B cell (primary cell): ENCODE data around the gene DYRK1A. TPM values are rescaled to one million over a fixed set of nuclear protein-coding genes. Genes with fewer than 3 reads are reported as not detected.
A peak's percentile ranks its signal among the peaks of the same experiment; 100 is the strongest.

ENCODE experiments used
- ATAC-seq: fragments of 200-7000 bp; cut with Tn5 transposase; one replicate; pipeline ENCODE4 v1.10.0; 2021; ENCODE audit warnings: low read depth, mild to moderate bottlenecking, moderate number of reproducible peaks, moderate library complexity
- CTCF ChIA-PET: fragments of 350-600 bp; sonication (Branson Sonifier 250); formaldehyde crosslinking; loops from one replicate; lab custom pipeline; 2021; ENCODE audit warnings: antibody characterized with exemption, inconsistent platforms; lab: Charles Lee
- POLR2A ChIA-PET: fragments of 350-600 bp; sonication (Branson Sonifier 250); formaldehyde crosslinking; loops from one replicate; lab custom pipeline; 2021; ENCODE audit warnings: antibody characterized with exemption; lab: Charles Lee
- DNase-seq: peaks from one replicate; pipeline ENCODE4 v3.0.0; 2013
- H2AFZ ChIP-seq: 2 replicates; pipeline ENCODE4 v1.6.1; 2012; ENCODE audit warnings: mild to moderate bottlenecking, low read depth, low read length; ENCODE audit not compliant: insufficient read depth, poor library complexity, severe bottlenecking
- H3K27ac ChIP-seq, 2 donors: 1 replicate in 1 of 2; 2 replicates in 1 of 2; pipeline ENCODE4 v1.5.1; 2012 to 2013; ENCODE audit warnings: low read length in 2 of 2, mild to moderate bottlenecking in 2 of 2, moderate library complexity in 1 of 2
- H3K27me3 ChIP-seq, 4 experiments: fragments of 200-600 bp in 1 of 4; sonication (generic) in 1 of 4; replicated peaks in 1 of 4; 1 replicate in 2 of 4; 2 replicates in 2 of 4; pipeline versions ENCODE4 v1.6.1 to v1.7.0; 2013 to 2016; ENCODE audit warnings: low read length in 3 of 4, mild to moderate bottlenecking in 2 of 4, mixed read lengths in 1 of 4, moderate library complexity in 1 of 4; ENCODE audit not compliant: insufficient read depth in 4 of 4, control insufficient read depth in 3 of 4; ENCODE audit errors: control extremely low read depth in 1 of 4
- H3K36me3 ChIP-seq, 2 experiments: replicated peaks in 1 of 2; 1 replicate in 1 of 2; 2 replicates in 1 of 2; pipeline versions ENCODE4 v1.6.1 to v1.7.1; 2013; ENCODE audit warnings: low read length in 1 of 2; ENCODE audit not compliant: insufficient read depth in 2 of 2, control insufficient read depth in 1 of 2; ENCODE audit errors: control extremely low read depth in 1 of 2, extremely low read depth in 1 of 2
- H3K4me1 ChIP-seq, 2 donors: fragments of 200-600 bp in 1 of 2; sonication (generic) in 1 of 2; 1 replicate in 1 of 2; 2 replicates in 1 of 2; pipeline versions ENCODE4 v1.5.1 to v1.6.1; 2013 to 2017; ENCODE audit warnings: low read length in 2 of 2; ENCODE audit not compliant: control insufficient read depth in 2 of 2, insufficient read depth in 2 of 2
- H3K4me2 ChIP-seq: replicated peaks from 2 replicates; pipeline ENCODE3; 2012; ENCODE audit warnings: mild to moderate bottlenecking, low read depth, low read length; ENCODE audit not compliant: poor library complexity, severe bottlenecking
- H3K4me3 ChIP-seq, 5 experiments: fragments of 200-600 bp in 1 of 5; sonication (generic) in 1 of 5; 1 replicate in 3 of 5; 2 replicates in 2 of 5; pipeline versions ENCODE4 v1.5.1 to v1.7.0; 2011 to 2016; ENCODE audit warnings: low read length in 4 of 5, mild to moderate bottlenecking in 4 of 5, low read depth in 2 of 5, control low read depth in 1 of 5, moderate library complexity in 1 of 5; ENCODE audit not compliant: insufficient read depth in 1 of 5; ENCODE audit errors: control extremely low read depth in 1 of 5, extremely low read depth in 1 of 5
- H3K79me2 ChIP-seq: fragments of 200-600 bp; sonication (generic); one replicate; pipeline ENCODE4 v1.6.0; 2016; ENCODE audit warnings: low read length; ENCODE audit not compliant: control insufficient read depth, insufficient read depth
- H3K9ac ChIP-seq: fragments of 200-600 bp; sonication (generic); 2 replicates; pipeline ENCODE4 v1.6.1; 2017; ENCODE audit warnings: mild to moderate bottlenecking, low read length, moderate library complexity
- H3K9me3 ChIP-seq, 3 donors: one replicate each; pipeline versions ENCODE4 v1.6.1 to v1.7.1; 2013; ENCODE audit warnings: low read length in 2 of 3; ENCODE audit not compliant: control insufficient read depth in 2 of 3, insufficient read depth in 1 of 3; ENCODE audit errors: control extremely low read depth in 1 of 3
- H4K20me1 ChIP-seq: 2 replicates; pipeline ENCODE4 v1.6.0; 2012; ENCODE audit warnings: mild to moderate bottlenecking, low read length; ENCODE audit not compliant: insufficient read depth, control insufficient read depth, poor library complexity, severe bottlenecking
- H3K27ac Mint-ChIP-seq: one replicate; pipeline ENCODE4 v1.8.0; 2021; ENCODE audit warnings: mixed read lengths
- H3K27me3 Mint-ChIP-seq: one replicate; pipeline ENCODE4 v1.8.0; 2021; ENCODE audit warnings: mixed read lengths
- H3K4me1 Mint-ChIP-seq: one replicate; pipeline ENCODE4 v1.8.0; 2021; ENCODE audit warnings: mixed read lengths
- H3K4me3 Mint-ChIP-seq: one replicate; pipeline ENCODE4 v1.8.0; 2021; ENCODE audit warnings: mixed read lengths
- H3K9me3 Mint-ChIP-seq: one replicate; pipeline ENCODE4 v1.8.0; 2022; ENCODE audit warnings: mixed read lengths; ENCODE audit not compliant: insufficient read depth
- EZH2 ChIP-seq: IDR thresholded peaks from 2 replicates; pipeline ENCODE4 v1.6.1; 2012; ENCODE audit warnings: borderline replicate concordance, low read depth, mild to moderate bottlenecking, moderate library complexity, low read length; ENCODE audit not compliant: insufficient read depth, poor library complexity, severe bottlenecking
- WGBS: methylation state at CpG from one replicate; pipeline ENCODE4 v1.1.5; 2013; ENCODE audit warnings: missing lambda C conversion rate; ENCODE audit not compliant: insufficient coverage; 5-methylcytosine and 5-hydroxymethylcytosine counted together
- intact Hi-C: fragments of 100-400 bp; cut with micrococcal nuclease; formaldehyde crosslinking; loops from one replicate; pipeline ENCODE4 v1.10.0; 2022
- polyA plus RNA-seq: library from polyadenylated mRNA; depleted of rRNA; stranded (reverse); fragments of >200 nt; gene quantifications from 2 replicates; pipeline ENCODE4 v1.2.3, GENCODE V29; 2012
- total RNA-seq, 2 donors: library from RNA; stranded (reverse); fragments of 120-200 nt in 1 of 2; gene quantifications; 1 replicate in 1 of 2; 2 replicates in 1 of 2; pipeline versions ENCODE4 v1.2.3 to v1.2.4, GENCODE V29; 2013 to 2022
- TF ChIP-seq, protein P1 (sequence below): fragments of 200-600 bp; IDR thresholded peaks from one replicate; pipeline ENCODE4 v1.8.0; 2022; ENCODE audit warnings: antibody characterized with exemption, mild to moderate bottlenecking

Gene DYRK1A
- total and polyA plus RNA-seq, 2 donors (not counting 1 experiment from before 2014, with no cell fraction given) = 46.6 to 147 TPM

DNA sequence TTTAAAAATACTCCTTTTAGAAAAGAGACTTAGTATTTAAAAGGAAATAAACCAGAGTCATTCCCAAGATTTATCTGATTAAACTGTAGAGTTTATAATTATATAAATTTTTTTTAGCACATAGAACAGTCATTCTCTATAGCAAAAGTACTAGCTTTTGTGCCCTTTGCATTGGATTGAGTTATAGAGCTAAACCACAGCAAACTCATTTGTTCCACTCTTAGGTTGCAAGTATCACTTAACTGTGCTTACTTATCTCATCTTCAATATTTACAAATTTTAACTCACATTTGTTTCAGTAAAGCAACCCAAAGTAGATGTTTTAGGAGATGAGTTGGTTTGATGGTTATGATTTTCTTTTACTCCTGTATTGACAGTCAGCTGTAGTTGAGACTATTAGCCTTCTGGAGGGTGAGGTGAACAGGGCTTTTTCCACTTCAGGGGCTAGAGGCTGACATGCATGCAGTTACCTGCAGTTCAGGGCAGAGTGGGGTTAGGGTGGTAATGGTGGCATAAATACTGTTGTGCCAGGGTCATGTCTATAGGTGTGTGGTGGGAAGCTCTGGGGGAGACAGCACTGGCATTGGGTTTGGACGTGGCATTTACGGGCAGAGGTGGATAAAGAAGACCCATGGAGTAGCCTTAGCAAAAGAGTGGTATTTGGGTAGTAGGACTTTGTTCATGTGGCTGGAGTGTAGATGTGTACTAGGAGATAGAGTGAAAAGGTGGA lies 42.1 kb downstream of the DYRK1A start:
- no peaks in the 10 kb centered on the region for H3K9me3 Mint-ChIP-seq

DNA sequence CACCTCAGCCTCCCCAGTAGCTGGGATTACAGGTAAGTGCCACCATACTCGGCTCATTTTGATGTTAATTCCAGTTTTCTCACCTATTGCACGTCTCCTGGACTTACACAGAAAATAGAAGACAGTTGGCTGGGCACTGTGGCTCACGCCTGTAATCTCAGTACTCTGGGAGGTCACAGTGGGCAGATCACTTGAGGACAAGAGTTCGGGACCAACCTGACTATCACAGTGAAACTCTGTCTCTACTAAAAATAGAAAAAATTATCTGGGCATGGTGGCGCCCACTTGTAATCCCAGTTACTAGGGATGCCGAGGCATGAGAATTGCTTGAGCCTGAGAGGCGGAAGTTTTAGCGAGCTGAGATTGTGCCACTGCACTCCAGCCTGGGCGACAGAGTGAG lies 44.1 kb downstream of the DYRK1A start:
- Histone ChIP-seq H3K4me2 (no peak overlapping the region), H3K36me3 (no peaks in the 10 kb centered on the region), H3K9ac (no peak overlapping the region), H3K27ac (peak overlapping the region in 1 of 2 donors; percentile 42), H3K27me3 (no peaks in the 10 kb centered on the region), H3K9me3 (no peaks in the 10 kb centered on the region), H2AFZ (no peak overlapping the region), H3K79me2 (peaks cover 97% of the 10 kb centered on the region), H3K4me3 (no peak overlapping the region), H3K4me1 (peaks cover 53 to 80% of the 10 kb centered on the region in 2 donors), H4K20me1 (peaks cover 84% of the 10 kb centered on the region)
- H3K4me3 Mint-ChIP-seq = no peak overlapping the region
- 100% methylated on average over 4 of the region's 9 CpGs for WGBS
- POLR2A ChIA-PET = interaction anchor here (0.7 kb wide), 1 partner anchor 22 kb away, joined by 3 read pairs; no protein-coding TSS in a partner anchor
- CTCF ChIA-PET = no interaction called here
- no peak overlapping the region for H3K27ac Mint-ChIP-seq
- intact Hi-C loops = no loop called here
- no peak for TF ChIP-seq EZH2
- TF ChIP-seq, protein P1, sequence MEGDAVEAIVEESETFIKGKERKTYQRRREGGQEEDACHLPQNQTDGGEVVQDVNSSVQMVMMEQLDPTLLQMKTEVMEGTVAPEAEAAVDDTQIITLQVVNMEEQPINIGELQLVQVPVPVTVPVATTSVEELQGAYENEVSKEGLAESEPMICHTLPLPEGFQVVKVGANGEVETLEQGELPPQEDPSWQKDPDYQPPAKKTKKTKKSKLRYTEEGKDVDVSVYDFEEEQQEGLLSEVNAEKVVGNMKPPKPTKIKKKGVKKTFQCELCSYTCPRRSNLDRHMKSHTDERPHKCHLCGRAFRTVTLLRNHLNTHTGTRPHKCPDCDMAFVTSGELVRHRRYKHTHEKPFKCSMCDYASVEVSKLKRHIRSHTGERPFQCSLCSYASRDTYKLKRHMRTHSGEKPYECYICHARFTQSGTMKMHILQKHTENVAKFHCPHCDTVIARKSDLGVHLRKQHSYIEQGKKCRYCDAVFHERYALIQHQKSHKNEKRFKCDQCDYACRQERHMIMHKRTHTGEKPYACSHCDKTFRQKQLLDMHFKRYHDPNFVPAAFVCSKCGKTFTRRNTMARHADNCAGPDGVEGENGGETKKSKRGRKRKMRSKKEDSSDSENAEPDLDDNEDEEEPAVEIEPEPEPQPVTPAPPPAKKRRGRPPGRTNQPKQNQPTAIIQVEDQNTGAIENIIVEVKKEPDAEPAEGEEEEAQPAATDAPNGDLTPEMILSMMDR = no peak
- DNase-seq = no peak
- no peaks in the 10 kb centered on the region for H3K27me3 Mint-ChIP-seq
- H3K9me3 Mint-ChIP-seq = no peaks in the 10 kb centered on the region
- peaks cover 84% of the 10 kb centered on the region for H3K4me1 Mint-ChIP-seq
- no peak for ATAC-seq

More for the DNA sequence above, 42.1 kb downstream of the DYRK1A start:
- POLR2A ChIA-PET = no interaction called here
- H3K4me1 ChIP-seq = peaks cover 60 to 81% of the 10 kb centered on the region in 2 donors
- TF ChIP-seq EZH2 = no peak
- TF ChIP-seq, protein P1 = no peak
- intact Hi-C loops = loop anchor here (5.0 kb wide), 1 partner anchor 36 kb away; no protein-coding TSS in a partner anchor
- H3K4me2 ChIP-seq = no peak overlapping the region
- no peak for DNase-seq
- H3K9ac ChIP-seq = no peak overlapping the region
- peaks cover 86% of the 10 kb centered on the region for H4K20me1 ChIP-seq
- H3K4me3 ChIP-seq = no peak overlapping the region
- H3K9me3 ChIP-seq = no peaks in the 10 kb centered on the region
- no peak overlapping the region for H3K27ac ChIP-seq
- no peaks in the 10 kb centered on the region for H3K27me3 ChIP-seq
- CTCF ChIA-PET = no interaction called here
- Mint-ChIP-seq H3K27me3 (no peaks in the 10 kb centered on the region), H3K4me1 (peaks cover 84% of the 10 kb centered on the region), H3K4me3 (peak overlapping the region; percentile 5), H3K27ac (peak overlapping the region; percentile 47)
- no peaks in the 10 kb centered on the region for H3K36me3 ChIP-seq
- 100% methylated on average over 2 of the region's 2 CpGs for whole genome bisulfite sequencing
- ATAC-seq = no peak
- H3K79me2 ChIP-seq = peaks cover 97% of the 10 kb centered on the region
- H2AFZ ChIP-seq = no peak overlapping the region
